ENCODE measurements around the gene SRP68.

The SRP68 gene

GRCh38 chr17:76072148-76072858 lies at the start of gene SRP68 (continued):
- TF ChIP-seq ZFP37 (tag by site-specific recombination; IDR thresholded peaks at IDR 0.05) (no peak), REST (tag by site-specific recombination; IDR thresholded peaks at IDR 0.05) (peak; percentile 29), ZNF747 (tag by site-specific recombination; IDR thresholded peaks at IDR 0.05) (no peak)

- TF ChIP-seq ZNF302 (tag by site-specific recombination; IDR thresholded peaks at IDR 0.05; ENCODE audit: low read depth), result no peak
- no peak for TF ChIP-seq GLIS2 (tag by site-specific recombination; IDR thresholded peaks at IDR 0.05)
- TF ChIP-seq ZNF433 (tag by site-specific recombination; IDR thresholded peaks at IDR 0.05; ENCODE audit: low read depth), result no peak
- TF ChIP-seq ZNF2 (tag by site-specific recombination; IDR thresholded peaks at IDR 0.05), result no peak
- TF ChIP-seq ZNF280D (tag by site-specific recombination; IDR thresholded peaks at IDR 0.05), result no peak
- Histone ChIP-seq H3K4me3 (ENCODE audit: low read depth, low read length) (no peak overlapping the region), H3K9me3 (ENCODE audit: control insufficient read depth, insufficient read depth, low read depth, low read length) (no peaks in the 10 kb centered on the region), H3K4me1 (ENCODE audit: control insufficient read depth, insufficient read depth, low read length) (no peaks in the 10 kb centered on the region), H3K36me3 (ENCODE audit: control insufficient read depth in 2 of 2, insufficient read depth in 1 of 2, low read length in 2 of 2) (no peaks in the 10 kb centered on the region), H3K27ac (ENCODE audit: extremely low read depth, low read depth, low read length) (no peak overlapping the region)
- ChIA-PET POLR2A (interaction anchor here (0.8 to 1.0 kb wide), 3 partner anchors 11 to 158 kb away, joined by 3 to 7 read pairs (median 3); no protein-coding TSS in a partner anchor), CTCF (interaction anchor here (0.6 to 11.8 kb wide), 31 partner anchors 8 to 408 kb away, joined by 3 to 191 read pairs (median 5); partner anchors contain the start of genes EXOC7 and SRP68)
These were observed 49.7 kb upstream of the SRP68 start for GRCh38 chr17:76121932-76122430.

- Histone ChIP-seq H3K27ac (ENCODE audit: extremely low read depth, low read depth, low read length) (no peak overlapping the region), H3K4me1 (ENCODE audit: control insufficient read depth, insufficient read depth, low read length) (no peaks in the 10 kb centered on the region), H3K4me3 (ENCODE audit: low read depth, low read length) (no peak overlapping the region), H3K36me3 (ENCODE audit: control insufficient read depth in 2 of 2, insufficient read depth in 1 of 2, low read length in 2 of 2) (no peaks in the 10 kb centered on the region), H3K9me3 (ENCODE audit: control insufficient read depth, insufficient read depth, low read depth, low read length) (no peaks in the 10 kb centered on the region)
- CTCF ChIA-PET, result interaction anchor here (0.5 to 11.8 kb wide), 31 partner anchors 10 to 290 kb away, joined by 3 to 191 read pairs (median 4); partner anchors contain the start of gene EXOC7
- POLR2A ChIA-PET, result no interaction called here
- TF ChIP-seq ZNF639 (tag by site-specific recombination; IDR thresholded peaks at IDR 0.05) (no peak), ZNF530 (tag by site-specific recombination; IDR thresholded peaks at IDR 0.05; ENCODE audit: low read depth) (no peak), SCRT1 (tag by site-specific recombination; IDR thresholded peaks at IDR 0.05; ENCODE audit: borderline replicate concordance) (no peak), ZNF175 (tag by site-specific recombination; IDR thresholded peaks at IDR 0.05) (no peak), ZNF202 (tag by site-specific recombination; IDR thresholded peaks at IDR 0.05; ENCODE audit: borderline replicate concordance) (no peak), BCL11A (tag by site-specific recombination; IDR thresholded peaks at IDR 0.05; ENCODE audit: low read depth) (no peak), KLF17 (tag by site-specific recombination; IDR thresholded peaks at IDR 0.05) (no peak), KLF8 (tag by site-specific recombination; IDR thresholded peaks at IDR 0.05) (no peak), ZBTB10 (tag by site-specific recombination; IDR thresholded peaks at IDR 0.05) (no peak), INSM2 (tag by site-specific recombination; IDR thresholded peaks at IDR 0.05) (no peak)
These were observed 48.3 kb upstream of the SRP68 start for GRCh38 chr17:76120658-76121008.

Measured in HEK293 (cell line).